ENCODE results near the gene ZNF157. TPM values are rescaled to one million over a fixed set of nuclear protein-coding genes. Genes with fewer than 3 reads are reported as not detected.

ZNF157 gene
- total RNA-seq, 4 donors from 2014 or later: 0.09 to 0.26 (median 0.25) TPM; not detected in 1

GRCh38 chrX:47446431-47446830 is 76.1 kb downstream of the ZNF157 start:
- Histone ChIP-seq H3K27ac (no peak overlapping the region), H3K4me1 (no peaks in the 10 kb centered on the region), H3K27me3 (peaks cover 0 to 2% (median 0%) of the 10 kb centered on the region in 3 donors), H3K4me3 (no peak overlapping the region), H3K9me3 (peaks cover 0 to 32% (median 0%) of the 10 kb centered on the region in 3 donors), H3K36me3 (peaks cover 0 to 34% of the 10 kb centered on the region in 2 donors)
- in situ Hi-C loops (cut with MboI; ENCODE audit: low sequenced_read_pairs in 4 of 4) (no loop called here), intact Hi-C loops (cut with DNase I; ENCODE audit: low total_unique reads) (no loop called here)
- TF ChIP-seq CTCF (IDR thresholded peaks at IDR 0.05 in 4 of 5, conservative IDR thresholded peaks at IDR 0.05 in 1 of 5) (no peak), POLR2A (IDR thresholded peaks at IDR 0.05) (no peak)
- no peak for DNase-seq
- ATAC-seq: no peak

- Histone ChIP-seq H3K9me3 (peaks cover 0 to 32% (median 0%) of the 10 kb centered on the region in 3 donors), H3K27ac (no peak overlapping the region), H3K4me1 (no peaks in the 10 kb centered on the region), H3K27me3 (peaks cover 0 to 2% (median 0%) of the 10 kb centered on the region in 3 donors), H3K36me3 (peaks cover 0 to 34% of the 10 kb centered on the region in 2 donors), H3K4me3 (no peak overlapping the region)
- in situ Hi-C loops (cut with MboI; ENCODE audit: low sequenced_read_pairs in 4 of 4): no loop called here
- DNase-seq (no peak), ATAC-seq (no peak)
- intact Hi-C loops (cut with DNase I; ENCODE audit: low total_unique reads): no loop called here
- TF ChIP-seq POLR2A (IDR thresholded peaks at IDR 0.05) (no peak), CTCF (IDR thresholded peaks at IDR 0.05 in 4 of 5, conservative IDR thresholded peaks at IDR 0.05 in 1 of 5) (no peak)
These were observed 76.6 kb downstream of the ZNF157 start for GRCh38 chrX:47446971-47447370.

GRCh38 chrX:47447607-47448006 is 77.2 kb downstream of the ZNF157 start:
- ATAC-seq: no peak
- Histone ChIP-seq H3K27me3 (peaks cover 0 to 2% (median 0%) of the 10 kb centered on the region in 3 donors), H3K36me3 (peaks cover 0 to 38% of the 10 kb centered on the region in 2 donors), H3K9me3 (peaks cover 0 to 32% (median 0%) of the 10 kb centered on the region in 3 donors), H3K4me1 (no peaks in the 10 kb centered on the region), H3K4me3 (no peak overlapping the region), H3K27ac (no peak overlapping the region)
- TF ChIP-seq CTCF (IDR thresholded peaks at IDR 0.05 in 4 of 5, conservative IDR thresholded peaks at IDR 0.05 in 1 of 5): no peak
- TF ChIP-seq POLR2A (IDR thresholded peaks at IDR 0.05): no peak
- intact Hi-C loops (cut with DNase I; ENCODE audit: low total_unique reads) (no loop called here), in situ Hi-C loops (cut with MboI; ENCODE audit: low sequenced_read_pairs in 4 of 4) (no loop called here)
- no peak for DNase-seq

- H3K27me3 ChIP-seq: peaks cover 0 to 2% (median 0%) of the 10 kb centered on the region in 3 donors
- in situ Hi-C loops (cut with MboI; ENCODE audit: low sequenced_read_pairs in 4 of 4) (no loop called here), intact Hi-C loops (cut with DNase I; ENCODE audit: low total_unique reads) (no loop called here)
- H3K27ac ChIP-seq: no peak overlapping the region
- peaks cover 0 to 45% of the 10 kb centered on the region in 2 donors for H3K36me3 ChIP-seq
- no peak for DNase-seq
- no peak overlapping the region for H3K4me3 ChIP-seq
- no peak for ATAC-seq
- H3K9me3 ChIP-seq: peaks cover 0 to 32% (median 0%) of the 10 kb centered on the region in 3 donors
- no peak for TF ChIP-seq CTCF (IDR thresholded peaks at IDR 0.05 in 4 of 5, conservative IDR thresholded peaks at IDR 0.05 in 1 of 5)
- TF ChIP-seq POLR2A (IDR thresholded peaks at IDR 0.05): no peak
- no peaks in the 10 kb centered on the region for H3K4me1 ChIP-seq
These were observed 77.9 kb downstream of the ZNF157 start for GRCh38 chrX:47448165-47448806.
